Activated CD4-positive, alpha-beta T cell treated with anti-CD3 and anti-CD28 coated beads, Interleukin-2, Interleukin-4, amounts not matched to agents 100 ng/mL and 50 ng/mL, durations not matched to agents 16 hours and 8 hours (primary cell): ENCODE results near the gene SLC18A3.

ENCODE experiments used
- DNase-seq: peaks from one replicate; pipeline ENCODE4 v3.0.0-alpha.2; 2020; ENCODE audit warnings: low spot score

The SLC18A3 gene

DNA sequence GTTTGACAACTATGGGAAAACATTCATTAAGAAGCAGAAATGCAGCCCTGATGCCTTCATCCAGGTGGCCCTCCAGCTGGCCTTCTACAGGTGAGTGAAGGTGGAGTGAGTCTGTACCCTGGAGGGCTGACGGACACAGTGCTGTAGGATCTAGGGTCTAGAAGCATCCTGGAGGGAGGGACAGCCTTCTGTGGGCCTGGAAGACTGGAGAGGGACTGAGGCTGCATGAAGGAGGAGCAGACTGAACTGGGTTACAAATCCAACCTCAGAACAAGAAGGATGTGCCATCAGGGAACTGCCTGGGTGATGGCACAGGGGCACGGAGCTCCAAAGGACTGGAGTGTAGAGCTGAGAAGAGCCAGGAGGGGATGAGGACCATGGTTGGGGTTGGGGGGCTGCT, 41.8 kb downstream of the SLC18A3 start:
- no peak for DNase-seq

DNA sequence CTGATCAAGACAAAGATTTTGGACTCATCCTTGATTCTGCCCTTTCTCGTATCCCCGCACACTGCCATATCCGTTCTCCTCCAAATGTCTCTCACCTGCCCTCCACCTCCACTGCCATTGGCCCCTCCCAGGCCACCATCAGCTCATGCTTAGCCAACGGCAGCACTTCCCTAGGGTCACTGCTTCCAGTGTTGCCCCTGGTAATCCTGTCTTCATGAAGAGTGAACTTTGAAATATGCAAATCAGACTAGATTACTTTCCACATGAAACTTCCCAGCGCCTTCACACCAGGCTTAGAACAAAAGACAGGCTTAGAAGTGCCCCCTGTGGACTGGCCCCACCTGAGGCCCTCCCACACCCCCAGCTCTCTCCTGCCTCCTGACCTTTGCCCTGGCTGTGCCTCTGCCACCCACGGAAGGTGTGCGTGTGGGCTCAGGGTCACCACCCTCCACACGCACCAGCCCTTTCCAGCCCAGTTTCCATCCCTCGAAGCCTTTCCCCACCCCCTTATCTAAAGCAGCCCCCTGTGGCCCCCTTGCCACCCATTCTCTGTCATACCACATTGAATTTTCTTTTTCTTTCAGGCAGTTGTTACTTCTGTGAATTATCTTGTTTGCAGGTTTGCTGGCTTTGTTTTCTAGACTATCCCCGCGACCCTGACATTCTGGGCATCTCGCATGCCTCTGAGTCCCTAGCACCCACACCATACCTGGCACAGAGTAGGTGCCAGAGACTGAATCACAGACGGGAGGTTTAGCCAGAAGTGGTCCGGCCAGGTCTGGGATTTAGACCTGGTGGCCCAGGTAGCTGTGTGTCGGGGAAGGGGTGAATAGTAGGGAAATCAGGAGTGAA, 42.5 kb downstream of the SLC18A3 start:
- DNase-seq: no peak

DNA sequence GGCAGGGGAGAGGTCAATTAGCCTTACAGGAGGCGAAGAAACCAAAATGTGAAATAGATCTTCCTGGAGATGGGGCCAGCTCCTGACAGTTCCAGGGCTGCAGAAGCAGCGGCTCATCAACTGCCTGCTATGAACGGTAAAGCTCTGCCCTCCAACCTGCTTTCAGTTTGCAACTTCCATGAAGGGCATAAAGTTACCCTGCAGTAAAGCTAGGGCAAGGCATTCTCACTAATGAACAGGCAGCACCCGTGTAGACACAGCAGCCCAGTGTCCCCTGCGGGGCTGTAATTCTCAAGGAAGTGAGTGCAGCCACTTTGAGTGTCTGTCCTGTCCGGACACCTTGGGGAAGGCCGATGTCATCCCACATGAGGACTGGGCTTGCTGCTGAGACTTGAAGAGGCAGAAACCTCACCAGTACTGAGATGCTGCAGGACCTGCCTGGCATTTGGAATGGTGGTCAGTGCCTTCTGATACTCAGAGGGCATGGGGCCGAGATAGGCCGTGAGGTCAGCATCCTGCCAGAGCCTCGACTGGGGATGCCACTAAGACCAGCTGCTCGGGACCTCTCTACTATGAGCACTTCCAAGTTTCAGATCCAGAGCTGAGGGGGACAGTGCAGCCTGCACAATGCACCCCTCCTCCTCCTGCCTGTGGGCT, 43.3 kb downstream of the SLC18A3 start:
- no peak for DNase-seq

DNA sequence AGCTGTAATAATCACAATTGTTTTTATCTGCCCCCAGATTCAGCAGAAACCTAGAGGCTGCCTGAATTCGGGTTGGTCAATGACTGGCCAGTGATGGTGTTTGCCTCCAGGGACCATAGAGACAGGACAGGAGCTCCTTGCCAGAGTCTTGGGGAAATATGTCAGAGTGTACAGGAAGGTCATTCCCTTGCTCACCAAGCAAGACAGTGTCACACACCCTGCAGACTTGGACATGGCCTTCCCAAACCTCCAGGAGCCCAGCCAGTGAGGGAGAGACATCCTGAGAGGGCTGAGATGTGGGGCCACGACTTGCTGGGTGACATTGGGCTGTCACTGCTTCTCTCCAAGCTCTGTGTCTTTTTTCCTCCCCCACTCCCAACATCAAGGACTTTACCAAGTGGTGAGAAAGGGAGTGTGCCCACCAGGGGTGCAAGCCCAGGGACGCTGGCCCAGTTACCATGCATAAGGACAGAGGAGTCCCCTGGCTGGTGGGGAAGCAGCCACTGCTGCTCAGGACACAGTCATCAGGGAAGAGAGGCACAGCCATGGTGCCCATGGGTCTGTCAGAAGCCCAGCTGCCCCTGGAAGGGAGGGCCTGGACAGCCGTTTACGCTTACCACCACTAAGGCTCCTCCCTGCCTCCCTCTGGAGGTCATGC, 44.1 kb downstream of the SLC18A3 start:
- DNase-seq: no peak

DNA sequence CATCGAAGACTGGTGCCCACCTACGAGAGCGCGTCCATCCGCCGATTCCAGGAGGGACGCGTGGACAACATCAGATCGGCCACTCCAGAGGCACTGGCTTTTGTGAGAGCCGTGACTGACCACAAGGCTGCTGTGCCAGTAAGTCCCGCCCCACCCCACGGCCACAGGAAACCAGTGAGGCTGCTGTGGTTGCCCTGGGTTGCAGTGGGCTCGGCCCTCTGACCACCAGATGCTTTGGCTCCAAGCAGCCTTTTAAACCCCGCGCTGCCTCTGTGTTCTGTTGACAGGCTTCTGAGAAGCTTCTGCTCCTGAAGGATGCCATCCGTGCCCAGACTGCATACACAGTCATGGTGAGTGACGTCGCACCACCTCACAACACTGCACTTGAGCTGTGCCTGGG, 45.0 kb downstream of the SLC18A3 start:
- DNase-seq: no peak

DNA sequence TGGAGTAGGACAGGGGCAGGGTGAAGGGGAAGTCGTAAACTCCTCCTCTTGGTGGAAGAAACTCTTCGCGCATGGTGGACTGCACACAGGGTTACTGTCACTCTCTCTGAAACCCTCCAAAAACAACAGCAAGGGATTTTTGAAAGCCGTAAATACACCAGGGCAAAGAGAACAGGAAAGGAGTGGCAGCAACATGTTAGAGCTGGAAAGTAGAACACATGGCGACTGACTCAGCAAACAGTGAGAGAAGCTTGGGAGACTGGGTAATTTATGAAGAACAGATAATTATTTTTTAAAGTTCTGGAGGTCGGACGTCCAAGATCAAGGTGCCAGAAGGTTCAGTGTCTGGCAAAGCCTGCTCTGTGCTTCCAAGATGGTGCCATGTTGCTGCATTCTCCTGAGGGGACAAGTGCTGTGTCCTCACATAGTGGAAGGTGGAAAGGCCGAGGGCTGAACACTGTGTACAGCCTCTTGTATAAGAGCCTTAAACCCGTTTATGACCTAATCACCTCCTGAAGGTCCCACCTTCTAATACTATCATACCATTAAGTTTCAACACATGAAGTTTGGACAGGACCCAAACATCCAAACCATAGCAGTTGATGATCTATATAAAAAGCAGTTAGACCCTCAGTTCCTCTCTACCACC, 46.9 kb downstream of the SLC18A3 start:
- DNase-seq: no peak

DNA sequence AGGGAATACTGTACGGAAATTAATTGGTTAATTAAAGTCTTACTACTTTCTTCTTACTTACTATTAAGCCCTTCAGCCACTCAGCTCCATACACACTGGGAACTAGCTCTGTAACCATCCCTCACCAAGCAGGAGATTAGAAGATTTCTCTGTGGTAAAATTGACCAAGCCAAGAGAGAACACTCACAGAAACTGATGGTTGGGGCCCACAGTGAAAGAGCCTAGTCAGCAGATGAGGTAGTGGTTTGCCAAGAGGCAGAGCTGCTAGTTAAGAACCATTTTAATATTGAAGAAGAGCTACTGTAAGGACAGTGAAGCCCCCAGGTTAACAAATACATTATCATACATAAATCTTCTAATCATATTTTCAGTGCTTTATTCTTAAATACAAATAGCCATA, 47.5 kb downstream of the SLC18A3 start:
- DNase-seq: no peak

DNA sequence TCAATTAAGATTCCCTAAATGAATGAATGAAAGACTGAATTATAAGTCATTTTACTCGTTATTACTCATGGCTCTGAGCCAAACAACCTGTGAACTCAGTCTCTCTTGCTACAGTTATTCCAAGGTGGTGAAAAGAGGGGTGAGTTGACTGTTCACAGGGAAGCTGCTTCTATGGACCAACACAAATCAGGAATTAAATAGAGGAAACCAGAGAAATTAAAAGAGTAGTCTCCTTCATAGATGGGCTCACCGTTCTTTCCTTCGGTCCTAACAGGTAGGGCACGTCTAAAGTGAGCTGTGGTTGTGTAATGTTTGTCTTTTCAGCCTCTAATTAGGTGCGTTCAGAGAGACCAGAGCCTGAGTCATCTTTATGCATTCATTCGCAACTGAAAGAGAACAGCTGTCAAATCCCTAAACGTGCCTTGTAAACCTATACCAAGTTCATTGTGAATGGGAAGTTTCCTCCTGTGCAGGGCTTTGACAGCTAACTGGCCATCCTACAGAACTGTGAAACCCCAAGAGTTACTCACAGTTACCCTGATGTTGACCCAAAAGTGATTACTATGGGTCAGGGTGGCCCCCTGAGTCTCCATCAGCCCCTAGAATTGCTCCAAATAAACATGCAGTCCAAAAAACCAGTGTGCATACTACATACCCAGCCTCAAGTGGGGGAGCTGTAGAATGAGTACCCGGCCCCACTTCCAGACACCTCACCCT, 51.2 kb downstream of the SLC18A3 start:
- no peak for DNase-seq
